ENCODE measurements around the gene IL9.

Gene IL9

DNA sequence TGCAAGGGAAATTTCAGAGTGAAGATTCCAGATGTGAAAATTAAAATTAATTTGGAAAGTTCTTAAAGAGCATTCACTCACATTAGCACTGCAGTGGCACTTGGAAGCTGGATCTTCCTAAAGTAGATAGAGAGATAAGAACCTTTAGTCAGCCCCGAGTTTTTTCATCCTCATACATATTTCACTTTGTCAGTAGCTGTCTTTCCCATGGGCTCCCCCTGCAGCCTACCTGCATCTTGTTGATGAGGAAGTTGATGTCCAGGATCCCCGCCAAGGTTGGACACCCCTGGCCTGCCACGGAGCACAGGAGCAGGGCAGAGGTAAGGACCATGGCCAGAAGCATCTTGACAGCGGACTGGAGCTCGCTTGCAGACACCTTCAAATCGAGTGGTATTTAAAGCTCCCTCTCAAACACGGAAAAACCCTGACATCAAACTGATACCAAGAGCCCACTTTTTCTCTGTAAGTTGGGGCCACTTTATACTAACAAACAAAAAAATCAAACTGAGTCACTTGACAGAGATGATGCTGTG, at the start of gene IL9:
Gene IL9, minus strand, starts transcription at position 368 of the 533 bp plus-strand sequence. Its CDS starts 25 bp downstream, at position 343.
- DNase-seq: no peak

DNA sequence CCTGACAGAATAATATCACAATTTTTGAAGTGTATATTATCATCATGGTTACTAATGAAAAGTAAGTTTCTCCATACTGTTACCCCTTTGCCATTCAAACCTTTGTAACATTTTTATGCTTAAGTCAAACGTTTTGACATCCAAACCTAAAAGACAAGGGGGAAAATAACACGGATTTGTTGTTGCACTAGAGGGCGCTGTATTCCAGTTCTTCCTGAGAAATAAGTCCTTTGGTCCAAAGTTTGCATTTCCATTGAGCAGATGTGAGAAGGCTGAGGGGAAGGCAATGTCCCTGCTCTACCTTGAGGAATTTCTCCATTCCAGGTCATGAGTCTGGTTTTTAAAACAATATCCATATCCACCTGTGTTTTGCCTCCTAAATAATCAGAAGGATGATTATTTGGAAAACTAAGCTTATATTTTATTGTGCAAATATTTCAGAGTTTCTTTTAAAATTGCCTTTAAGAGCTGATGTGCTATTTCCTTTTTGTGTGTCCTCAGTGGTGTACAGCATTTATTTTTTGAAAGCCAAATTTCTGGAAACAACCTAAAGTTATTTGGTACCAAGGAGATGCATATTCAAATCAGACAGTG, 49.4 kb upstream of the IL9 start:
- peak; percentile 56 for DNase-seq

GRCh38 chr5:135944564-135944963, 48.9 kb upstream of the IL9 start:
- DNase-seq: no peak

GRCh38 chr5:135942202-135942771, 46.6 kb upstream of the IL9 start:
- no peak for DNase-seq

GRCh38 chr5:135941711-135942110, 46.1 kb upstream of the IL9 start:
- DNase-seq: no peak

- no peak for DNase-seq
Observed at GRCh38 chr5:135937245-135937911, 41.7 kb upstream of the IL9 start.

GRCh38 chr5:135934939-135935338, 39.3 kb upstream of the IL9 start:
- no peak for DNase-seq

- DNase-seq: no peak
Observed at GRCh38 chr5:135930949-135931295, 35.3 kb upstream of the IL9 start.

- no peak for DNase-seq
Observed at GRCh38 chr5:135930029-135930948, 34.6 kb upstream of the IL9 start.

GRCh38 chr5:135921388-135921787, 25.7 kb upstream of the IL9 start:
- DNase-seq: no peak

DNA sequence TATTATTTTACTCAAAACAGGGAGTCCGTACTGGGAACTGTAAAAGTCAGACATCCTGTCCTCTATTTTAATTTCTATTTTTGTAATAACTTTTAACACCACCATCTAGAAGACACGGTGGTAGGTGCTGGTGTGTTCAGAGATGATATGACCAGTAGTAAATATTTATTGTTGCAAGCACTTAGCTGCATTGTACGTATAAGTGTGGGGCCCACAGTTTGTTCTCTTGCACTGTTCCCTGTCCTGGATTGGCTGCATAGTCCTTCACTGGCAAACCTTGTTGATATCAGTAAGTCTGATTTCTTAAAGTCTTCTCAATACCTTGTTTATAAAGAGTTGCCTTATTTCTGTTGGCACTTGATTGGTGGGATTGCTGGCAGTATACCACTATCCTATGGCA, 24.6 kb upstream of the IL9 start:
- DNase-seq: no peak

DNA sequence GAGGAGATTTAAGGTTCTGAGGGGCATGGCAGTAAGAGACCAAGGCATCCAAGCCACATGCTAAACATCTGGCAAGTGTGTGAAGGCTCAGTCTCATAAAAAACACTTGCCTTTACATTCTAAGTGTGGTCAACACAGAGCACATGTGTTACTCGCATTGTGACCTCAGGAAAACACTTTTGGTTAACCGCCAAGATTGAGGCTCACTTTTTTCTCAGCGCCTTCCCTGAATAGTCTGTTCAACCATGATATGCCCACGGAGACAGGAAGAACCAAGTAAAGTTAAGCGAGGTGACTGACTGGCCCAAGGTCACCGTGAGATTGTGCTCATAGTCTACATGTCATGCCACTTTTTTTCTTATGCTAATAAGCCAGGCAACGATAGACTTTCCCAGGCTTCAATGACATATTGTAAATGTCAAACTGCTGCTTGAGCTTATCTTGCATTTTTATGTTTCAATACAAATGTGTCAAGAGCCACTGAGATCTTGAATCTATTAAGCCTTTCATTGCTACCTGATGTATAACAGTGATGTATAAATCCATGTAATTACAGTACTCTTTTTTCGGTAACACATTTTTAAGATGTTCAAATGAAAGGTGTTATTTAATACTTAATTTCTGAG, 21.1 kb upstream of the IL9 start:
- peak; percentile 19 for DNase-seq

DNA sequence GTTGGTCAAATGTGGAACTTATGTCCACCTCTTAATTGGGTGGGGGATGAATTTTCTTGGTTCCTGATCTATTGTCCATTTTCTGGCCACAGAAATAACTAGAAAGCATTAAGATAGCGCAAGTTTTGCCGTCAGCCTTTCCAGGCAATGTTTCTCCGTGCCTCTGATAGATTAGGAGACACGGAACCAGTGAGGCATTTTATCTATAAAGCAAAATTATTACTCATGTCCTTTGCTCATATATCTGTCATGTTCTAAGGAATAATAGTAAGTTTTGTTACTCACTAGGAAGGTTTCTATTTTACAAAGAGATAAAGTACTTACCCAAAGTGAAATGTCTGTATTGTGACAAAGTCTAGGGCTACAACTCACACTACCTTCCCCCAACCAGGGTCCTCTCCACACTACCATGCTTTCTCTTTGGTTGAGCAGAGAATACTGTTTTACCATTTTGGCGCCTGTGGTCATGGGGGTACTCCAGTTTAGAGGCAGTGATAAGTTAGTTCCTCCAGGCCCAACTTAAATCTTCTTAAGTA, 19.9 kb upstream of the IL9 start:
- no peak for DNase-seq

DNA sequence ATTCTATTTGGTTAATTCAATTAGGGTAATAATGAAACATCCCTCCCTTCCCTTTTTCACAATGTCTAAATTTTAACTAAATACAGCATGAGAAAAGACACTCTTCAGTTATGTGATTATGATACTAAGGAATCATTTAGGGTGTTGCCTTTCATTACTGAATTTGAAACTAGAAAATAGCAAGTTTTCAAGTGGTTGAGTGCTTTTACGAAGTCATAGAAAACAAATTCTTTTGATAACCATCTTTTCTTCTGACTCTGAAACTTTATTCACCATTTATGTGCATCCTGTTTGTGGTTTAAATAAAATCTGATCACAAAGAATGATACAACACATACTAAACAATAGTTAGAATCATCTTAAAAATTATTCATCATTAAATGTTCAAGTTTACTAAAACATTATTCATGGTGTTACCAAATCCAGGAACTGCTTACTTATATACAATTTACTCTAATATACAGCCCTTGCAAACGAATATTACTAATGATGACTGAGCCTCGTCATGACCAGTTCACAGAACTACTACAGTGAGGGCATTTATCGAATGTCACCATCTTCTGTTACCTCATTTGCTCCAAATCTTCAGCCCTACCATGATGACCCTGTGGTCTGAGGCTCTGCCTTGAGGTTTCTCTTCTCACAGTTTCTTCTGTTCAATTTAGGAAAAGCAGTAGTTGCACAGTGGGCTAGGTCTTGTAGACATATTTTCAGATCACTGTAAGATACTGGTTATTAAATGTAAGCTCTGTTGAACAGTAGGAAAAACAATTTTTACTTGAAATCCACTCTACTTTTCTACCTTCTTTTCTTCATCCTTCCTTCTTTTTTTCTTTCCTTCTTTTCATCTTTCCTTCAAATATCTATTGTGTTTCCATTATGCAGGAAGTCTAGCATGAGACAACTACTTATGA, 18.3 kb upstream of the IL9 start:
- DNase-seq: no peak

- DNase-seq: no peak
Observed at GRCh38 chr5:135905144-135905543, 9.5 kb upstream of the IL9 start.

GRCh38 chr5:135901633-135902032, 6.0 kb upstream of the IL9 start:
- no peak for DNase-seq

GRCh38 chr5:135900276-135900675, 4.6 kb upstream of the IL9 start:
- DNase-seq: no peak

DNA sequence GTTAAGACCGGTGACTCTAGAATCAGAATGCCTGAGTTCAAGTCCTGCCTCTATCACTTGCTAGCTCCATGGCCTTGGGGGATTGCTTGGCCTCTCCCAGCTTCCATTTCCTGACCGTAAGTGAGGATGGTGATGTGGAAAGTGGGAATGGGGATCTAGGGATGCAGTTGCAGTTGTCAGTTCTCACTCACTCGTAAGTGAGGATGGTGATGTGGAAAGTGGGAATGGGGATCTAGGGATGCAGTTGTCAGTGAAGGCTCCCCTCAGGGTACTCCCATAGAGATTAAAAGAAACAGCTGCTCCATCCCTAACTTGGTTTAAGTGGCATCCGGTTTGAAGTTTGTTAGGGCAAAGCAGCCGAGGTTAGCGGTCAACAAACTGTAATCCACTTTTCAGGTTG, 3.0 kb upstream of the IL9 start:
- DNase-seq: no peak

DNA sequence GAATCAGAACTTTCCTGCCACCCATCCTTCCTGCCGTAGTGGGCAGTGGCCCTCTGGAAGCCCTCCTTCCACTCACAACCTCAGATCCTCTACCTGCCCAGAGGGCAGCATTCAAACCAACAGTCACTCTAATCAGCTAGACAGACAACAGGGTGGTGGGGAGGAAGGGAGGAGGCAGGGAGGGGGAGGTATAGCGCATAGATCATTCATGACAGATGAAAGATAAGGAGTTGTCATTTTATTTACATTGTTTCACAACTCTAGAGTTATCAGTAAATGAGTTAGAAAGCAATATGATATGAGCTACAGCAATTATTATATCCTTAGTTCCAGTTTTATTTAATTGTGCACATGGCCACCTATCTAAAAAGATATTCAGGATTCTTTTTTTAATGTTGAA, 852 bp downstream of the IL9 start:
- no peak for DNase-seq

DNA sequence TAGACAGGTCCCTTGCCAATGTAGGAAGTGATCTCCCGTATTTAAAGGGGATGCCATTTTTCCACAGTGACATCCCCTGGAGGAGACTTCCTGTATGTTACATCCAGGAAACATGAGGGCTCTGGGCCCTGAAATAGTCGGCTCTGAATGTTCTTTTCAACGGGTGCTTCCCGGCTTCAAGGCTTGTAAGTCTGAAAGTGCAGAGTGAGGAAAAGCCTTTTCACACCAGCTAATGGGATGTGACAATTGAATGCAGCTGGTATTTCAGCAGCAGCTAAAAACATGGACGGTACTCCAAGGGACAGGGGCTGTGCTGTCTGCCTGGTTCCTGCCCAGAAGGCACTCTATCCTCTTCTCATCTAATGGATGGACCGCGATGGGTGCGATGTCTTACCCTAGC, 1.4 kb downstream of the IL9 start:
- DNase-seq: no peak

DNA sequence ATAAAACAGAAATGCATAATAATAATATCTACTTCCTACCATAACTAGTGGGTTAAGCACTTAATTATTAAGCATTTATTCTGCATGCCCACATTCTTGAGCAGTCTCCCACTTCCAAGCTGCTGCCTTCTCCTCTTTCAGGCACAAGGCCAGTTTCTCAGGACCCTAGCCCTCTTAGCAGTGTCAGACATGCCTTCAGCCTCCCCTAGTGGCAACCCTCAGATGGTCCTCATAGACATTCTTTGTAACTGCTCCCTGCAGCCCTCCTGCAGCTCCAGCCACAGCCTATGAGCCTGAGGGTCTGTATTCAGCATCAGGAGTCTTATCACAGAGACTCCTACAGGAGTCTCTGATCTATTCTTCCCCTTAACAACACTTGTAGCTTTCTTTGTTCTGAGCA, 3.9 kb downstream of the IL9 start:
- no peak for DNase-seq

DNA sequence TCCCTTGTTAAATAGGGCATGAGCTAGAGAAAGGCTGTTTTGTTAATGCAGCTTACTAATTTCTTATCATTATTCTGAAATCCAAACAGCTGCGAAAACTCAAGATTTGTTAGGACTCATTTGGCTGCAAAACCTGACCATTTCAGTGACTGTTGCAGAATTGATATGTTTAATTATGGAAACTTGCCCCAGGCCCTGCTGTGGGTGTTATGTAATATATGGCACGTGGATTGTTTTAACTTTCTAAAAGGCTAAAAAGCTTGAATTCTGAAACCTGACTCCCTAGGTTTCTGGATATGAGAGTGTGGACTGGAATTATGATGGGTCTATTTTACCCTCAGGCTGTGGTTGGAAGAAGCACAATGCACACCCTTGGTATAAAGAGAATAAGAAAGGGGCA, 4.4 kb downstream of the IL9 start:
- DNase-seq: no peak
